BE2C (cell line): ENCODE measurements around the gene SLC25A24.
A peak's percentile ranks its signal among the peaks of the same experiment; 100 is the strongest.
"Not testable (repeated sequence)": the region's sequence is repeated elsewhere in the genome, so short reads cannot be mapped to it uniquely, and the experiment has no call there.

Source experiments
- DNase-seq: peaks from one replicate; pipeline ENCODE4 v3.0.0-alpha.2; 2020
- H3K27me3 ChIP-seq: fragments of 250-450 bp; sonication (Bioruptor Pico); 2 replicates; pipeline ENCODE4 v1.5.1; 2020; ENCODE audit warnings: mild to moderate bottlenecking
- H3K36me3 ChIP-seq: fragments of 250-450 bp; sonication (Bioruptor Pico); 2 replicates; pipeline ENCODE4 v1.5.1; 2020; ENCODE audit warnings: mild to moderate bottlenecking
- H3K4me1 ChIP-seq: fragments of 250-450 bp; sonication (Bioruptor Pico); 2 replicates; pipeline ENCODE4 v1.5.1; 2020
- H3K4me3 ChIP-seq: 2 replicates; pipeline ENCODE4 v1.5.1; 2011; ENCODE audit warnings: low read depth, low read length
- H3K9me3 ChIP-seq: fragments of 250-450 bp; sonication (Bioruptor Pico); 2 replicates; pipeline ENCODE4 v1.5.1; 2020
- TF ChIP-seq, protein P1 (sequence below): IDR thresholded peaks from 2 replicates; pipeline ENCODE4 v1.5.1; 2012; ENCODE audit warnings: mild to moderate bottlenecking, low read depth, low read length

SLC25A24 gene

DNA sequence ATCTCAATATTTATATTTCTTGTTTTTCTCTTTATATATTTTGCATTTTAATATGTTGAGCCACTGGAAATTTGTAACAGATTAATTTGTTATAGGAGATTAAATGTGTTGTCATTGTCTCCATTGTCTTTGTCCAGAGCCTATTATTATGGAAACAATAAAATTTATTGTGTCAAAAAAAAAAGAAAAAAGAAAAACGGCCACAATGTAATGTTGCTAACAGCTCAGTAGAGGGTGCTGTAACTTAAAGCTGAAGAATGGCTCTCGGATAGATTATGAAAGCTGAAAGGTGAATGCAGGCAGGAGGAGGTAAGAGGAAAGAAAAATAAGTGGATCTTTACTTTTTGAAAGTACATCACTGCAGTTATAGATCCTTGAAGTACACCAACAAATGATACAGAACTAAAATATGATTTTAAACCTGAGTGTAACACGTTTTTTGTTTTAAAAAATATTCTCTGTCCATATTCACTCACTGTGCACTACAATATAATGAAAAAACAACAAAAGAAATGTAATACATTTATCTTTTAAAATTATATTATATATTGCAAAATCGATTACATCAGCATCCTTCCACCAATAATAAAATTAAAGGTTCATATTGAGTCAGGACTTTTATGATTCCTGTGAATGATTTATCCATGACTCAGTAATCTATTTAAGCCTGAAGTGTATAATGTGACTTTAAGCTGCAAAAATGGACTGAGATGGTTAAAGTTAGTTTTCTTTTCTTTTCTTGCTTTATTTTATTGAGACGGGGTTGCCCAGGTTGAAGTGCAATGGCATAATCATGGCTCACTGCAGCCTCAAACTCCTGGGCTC lies 14.7 kb upstream of the SLC25A24 start:
- not testable (repeated sequence) for DNase-seq, H3K27me3 ChIP-seq, H3K9me3 ChIP-seq, H3K4me3 ChIP-seq, H3K36me3 ChIP-seq, H3K4me1 ChIP-seq
- TF ChIP-seq, protein P1, sequence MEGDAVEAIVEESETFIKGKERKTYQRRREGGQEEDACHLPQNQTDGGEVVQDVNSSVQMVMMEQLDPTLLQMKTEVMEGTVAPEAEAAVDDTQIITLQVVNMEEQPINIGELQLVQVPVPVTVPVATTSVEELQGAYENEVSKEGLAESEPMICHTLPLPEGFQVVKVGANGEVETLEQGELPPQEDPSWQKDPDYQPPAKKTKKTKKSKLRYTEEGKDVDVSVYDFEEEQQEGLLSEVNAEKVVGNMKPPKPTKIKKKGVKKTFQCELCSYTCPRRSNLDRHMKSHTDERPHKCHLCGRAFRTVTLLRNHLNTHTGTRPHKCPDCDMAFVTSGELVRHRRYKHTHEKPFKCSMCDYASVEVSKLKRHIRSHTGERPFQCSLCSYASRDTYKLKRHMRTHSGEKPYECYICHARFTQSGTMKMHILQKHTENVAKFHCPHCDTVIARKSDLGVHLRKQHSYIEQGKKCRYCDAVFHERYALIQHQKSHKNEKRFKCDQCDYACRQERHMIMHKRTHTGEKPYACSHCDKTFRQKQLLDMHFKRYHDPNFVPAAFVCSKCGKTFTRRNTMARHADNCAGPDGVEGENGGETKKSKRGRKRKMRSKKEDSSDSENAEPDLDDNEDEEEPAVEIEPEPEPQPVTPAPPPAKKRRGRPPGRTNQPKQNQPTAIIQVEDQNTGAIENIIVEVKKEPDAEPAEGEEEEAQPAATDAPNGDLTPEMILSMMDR = peak; percentile 53

DNA sequence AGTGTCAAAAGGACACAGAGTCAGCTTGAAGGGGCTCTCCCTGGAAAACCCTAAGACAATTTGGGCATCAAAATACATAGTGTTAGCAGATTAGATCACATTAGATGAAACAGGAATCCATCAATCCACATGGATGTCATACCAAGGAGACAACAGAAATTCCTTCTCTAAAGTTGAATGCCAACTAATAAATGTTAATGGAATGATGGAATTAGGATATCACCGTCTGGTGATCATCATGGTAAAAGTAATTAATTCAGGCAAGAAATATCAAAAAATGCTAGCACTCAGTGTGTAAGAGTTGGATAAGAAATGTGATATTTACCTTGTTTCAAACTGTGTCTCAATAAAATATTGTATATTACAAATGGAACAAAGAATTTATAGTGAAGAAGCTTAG lies 10.9 kb upstream of the SLC25A24 start:
- peaks cover 18% of the 10 kb centered on the region for H3K27me3 ChIP-seq
- TF ChIP-seq, protein P1 = no peak
- DNase-seq = no peak
- H3K4me1 ChIP-seq = no peaks in the 10 kb centered on the region
- H3K4me3 ChIP-seq = no peak overlapping the region
- H3K36me3 ChIP-seq = no peaks in the 10 kb centered on the region
- no peaks in the 10 kb centered on the region for H3K9me3 ChIP-seq

DNA sequence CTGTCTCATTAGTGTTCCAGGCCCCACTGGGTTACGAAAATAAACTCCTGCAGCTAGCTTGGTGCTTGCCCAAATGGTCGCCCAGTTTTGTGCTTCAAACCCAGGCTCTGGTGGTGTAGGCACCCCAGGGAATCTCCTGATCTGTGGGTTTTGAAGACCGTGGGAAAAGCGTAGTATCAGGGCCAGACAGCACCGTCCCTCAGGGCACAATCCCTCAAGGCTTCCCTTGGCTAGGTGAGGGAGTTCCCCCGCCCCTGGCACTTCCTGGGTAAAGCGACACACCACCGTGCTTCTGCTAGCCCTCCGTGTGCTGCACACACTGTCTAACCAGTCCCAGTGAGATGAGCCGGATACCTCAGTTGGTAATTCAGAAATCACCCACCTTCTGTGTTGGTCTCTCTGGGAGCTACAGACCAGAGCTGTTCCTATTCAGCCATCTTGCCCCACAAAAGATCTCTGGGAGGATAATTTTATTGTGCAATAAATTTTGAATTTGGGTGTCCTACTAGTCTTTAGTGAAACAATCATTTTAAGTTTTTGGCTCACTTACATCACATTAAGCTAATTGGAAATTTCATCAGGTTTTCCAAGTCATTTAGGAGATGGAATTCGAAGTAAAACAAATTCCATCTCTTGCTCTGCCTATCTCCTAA lies 9.4 kb upstream of the SLC25A24 start:
- Histone ChIP-seq H3K4me1 (no peaks in the 10 kb centered on the region), H3K9me3 (no peaks in the 10 kb centered on the region), H3K36me3 (no peaks in the 10 kb centered on the region), H3K4me3 (no peak overlapping the region), H3K27me3 (peaks cover 18% of the 10 kb centered on the region)
- DNase-seq = no peak
- TF ChIP-seq, protein P1 = no peak

DNA sequence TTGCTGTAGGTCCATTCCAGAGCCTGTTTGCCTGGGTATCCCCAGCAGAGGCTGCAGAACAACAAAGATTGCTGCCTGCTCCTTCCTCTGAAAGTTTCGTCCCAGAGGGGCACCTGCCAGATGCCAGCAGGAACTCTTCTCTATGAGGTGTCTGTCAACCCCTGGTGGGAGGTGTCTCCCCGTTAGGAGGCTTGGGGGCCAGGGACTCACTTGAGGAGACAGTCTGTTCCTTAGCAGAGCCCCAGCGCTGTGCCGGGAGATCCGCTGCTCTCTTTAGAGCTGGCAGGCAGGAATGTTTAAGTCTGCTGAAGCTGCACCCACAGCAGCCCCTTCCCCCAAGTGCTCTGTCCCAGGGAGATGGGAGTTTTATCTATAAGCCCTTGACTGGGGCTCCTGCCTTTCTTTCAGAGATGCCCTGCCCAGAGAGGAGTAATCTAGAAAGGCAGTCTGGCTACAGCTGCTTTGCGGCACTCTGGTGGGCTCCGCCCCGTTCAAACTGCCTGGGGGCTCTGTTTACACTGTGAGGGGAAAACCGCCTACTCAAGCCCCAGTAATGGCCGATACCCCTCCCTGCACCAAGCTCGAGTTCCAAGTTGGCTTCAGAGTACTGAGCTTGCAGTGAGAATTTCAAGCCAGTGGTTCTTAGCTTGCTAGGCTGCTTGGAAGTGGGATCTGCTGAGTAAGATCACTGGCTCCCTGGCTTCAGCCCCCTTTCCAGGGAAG lies 8.7 kb upstream of the SLC25A24 start:
- Histone ChIP-seq H3K9me3 (no peaks in the 10 kb centered on the region), H3K4me3 (no peak overlapping the region), H3K27me3 (peaks cover 18% of the 10 kb centered on the region), H3K36me3 (no peaks in the 10 kb centered on the region), H3K4me1 (no peaks in the 10 kb centered on the region)
- DNase-seq = no peak
- TF ChIP-seq, protein P1 = no peak

DNA sequence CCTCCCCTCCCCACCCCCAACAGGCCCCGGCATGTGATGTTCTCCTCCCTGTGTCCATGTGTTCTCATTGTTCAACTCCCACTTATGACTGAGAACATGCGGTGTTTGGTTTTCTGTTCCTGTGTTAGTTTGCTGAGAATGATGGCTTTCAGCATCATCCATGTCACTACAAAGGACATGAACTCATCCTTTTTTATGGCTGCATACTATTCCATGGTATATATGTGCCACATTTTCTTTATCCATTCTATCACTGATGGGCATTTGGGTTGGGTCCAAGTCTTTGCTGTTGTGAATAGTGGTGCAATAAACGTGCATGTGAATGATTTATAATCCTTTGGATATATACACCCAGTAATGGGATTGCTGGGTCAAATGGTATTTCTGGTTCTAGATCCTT lies 3.4 kb upstream of the SLC25A24 start:
- not testable (repeated sequence) for H3K4me3 ChIP-seq, DNase-seq, H3K4me1 ChIP-seq, H3K9me3 ChIP-seq, H3K36me3 ChIP-seq
- H3K27me3 ChIP-seq = peaks cover 29% of the 10 kb centered on the region

DNA sequence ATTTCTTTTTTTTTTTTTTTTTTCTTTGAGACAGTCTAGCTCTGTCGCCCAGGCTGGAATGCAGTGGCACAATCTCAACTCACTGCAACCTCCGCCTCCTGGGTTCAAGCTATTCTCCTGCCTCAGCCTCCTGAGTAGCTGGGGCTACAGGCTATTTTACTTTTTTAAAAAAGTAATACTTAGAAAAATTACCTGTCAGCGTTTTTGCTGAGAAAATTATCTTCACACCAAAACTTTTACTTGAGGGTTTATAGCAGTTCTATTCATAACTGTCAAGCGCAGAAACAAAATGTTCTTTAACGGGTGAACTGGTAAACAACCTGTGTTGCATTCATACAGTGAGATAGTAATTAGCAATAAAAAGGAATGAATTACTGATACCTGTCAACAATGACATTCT lies 1.5 kb upstream of the SLC25A24 start:
- H3K4me3 ChIP-seq = no peak overlapping the region
- H3K4me1 ChIP-seq = no peaks in the 10 kb centered on the region
- no peaks in the 10 kb centered on the region for H3K36me3 ChIP-seq
- TF ChIP-seq, protein P1 = no peak
- no peaks in the 10 kb centered on the region; the same call in 1 of the 2 replicates for H3K9me3 ChIP-seq
- peaks cover 38% of the 10 kb centered on the region for H3K27me3 ChIP-seq
- no peak for DNase-seq
